ENCODE measurements around the gene PRPF38A. TPM values are rescaled to one million over a fixed set of nuclear protein-coding genes. Genes with fewer than 3 reads are reported as not detected.

PRPF38A gene
- total RNA-seq, 1 experiment from 2014 or later: 89.9 TPM

DNA sequence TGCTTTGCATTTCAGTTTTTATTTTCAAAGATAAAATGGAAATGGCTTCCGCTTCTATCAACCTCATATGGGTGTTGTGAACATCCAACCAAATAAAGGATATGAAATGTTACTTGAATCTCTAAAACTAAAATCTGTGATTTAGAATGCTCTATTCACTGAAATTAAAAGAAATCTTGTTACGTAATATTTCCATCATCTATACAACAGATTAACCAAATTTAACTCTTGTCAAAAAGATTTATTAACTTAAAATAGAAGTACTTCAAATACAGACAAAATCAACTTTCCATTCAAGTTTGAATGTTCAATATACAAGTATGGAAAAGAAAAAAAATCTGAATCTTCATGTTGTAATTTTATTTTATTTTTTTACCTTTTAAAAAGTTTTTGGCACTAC lies 18.7 kb downstream of the PRPF38A start:
- peaks cover 8 to 51% (median 30%) of the 10 kb centered on the region in 3 experiments; a peak in 6 of 7 replicates for H3K36me3 Mint-ChIP-seq (ENCODE audit: insufficient read depth in 1 of 3, low read depth in 3 of 3)
- no peaks in the 10 kb centered on the region for H3K4me1 ChIP-seq (ENCODE audit: insufficient read depth, low read length)
- DNase-seq: no peak
- H3K23me2 ChIP-seq (ENCODE audit: insufficient read length, low read depth, low read length, poor library complexity, severe bottlenecking): no peaks in the 10 kb centered on the region
- no peak overlapping the region for H3T11ph ChIP-seq (ENCODE audit: low read length)
- no peak overlapping the region for H3K4me2 ChIP-seq (ENCODE audit: insufficient read depth, insufficient read length, low read length)
- H2BK15ac ChIP-seq (ENCODE audit: low read depth, low read length): no peak overlapping the region
- H2BK5ac ChIP-seq (ENCODE audit: insufficient read length, low read length): no peak overlapping the region
- no peak overlapping the region for H2BK20ac ChIP-seq (ENCODE audit: low read depth, low read length, poor library complexity, severe bottlenecking)
- H3K4me3 Mint-ChIP-seq: no peak overlapping the region
- no peak overlapping the region for H3K14ac ChIP-seq (ENCODE audit: insufficient read depth, low read length)
- no peak overlapping the region for H3K18ac ChIP-seq (ENCODE audit: insufficient read length, low read depth, low read length)
- H4K20me1 ChIP-seq (ENCODE audit: control insufficient read depth, insufficient read depth, insufficient read length): no peaks in the 10 kb centered on the region
- H2BK12ac ChIP-seq (ENCODE audit: insufficient read length, low read depth, low read length): no peak overlapping the region
- no peak overlapping the region for H3K27ac ChIP-seq (ENCODE audit: insufficient read length, low read depth, low read length)
- H2AK5ac ChIP-seq (ENCODE audit: insufficient read length, low read length): no peak overlapping the region
- no peaks in the 10 kb centered on the region for H3K79me1 ChIP-seq (ENCODE audit: insufficient read depth, low read depth, low read length, poor library complexity, severe bottlenecking)
- no peak overlapping the region for H3K23ac ChIP-seq (ENCODE audit: insufficient read length, low read depth, low read length)
- H3K9me3 ChIP-seq (ENCODE audit: control insufficient read depth, low read depth, low read length): no peaks in the 10 kb centered on the region
- H2BK120ac ChIP-seq (ENCODE audit: low read depth, low read length, poor library complexity, severe bottlenecking): no peak overlapping the region
- no peak overlapping the region for H4K8ac ChIP-seq (replicated peaks; ENCODE audit: insufficient read length, low read depth, low read length)
- no CpG with 5 or more reads among the region's 2 CpGs for WGBS (ENCODE audit: extremely low coverage, insufficient read length, low lambda C conversion rate)
- H3K27me3 Mint-ChIP-seq (ENCODE audit: low read depth): no peaks in the 10 kb centered on the region; the same call in 1 of the 2 replicates
- no peak overlapping the region for H4K91ac ChIP-seq (ENCODE audit: insufficient read length, low read depth, low read length)
- H3K27me3 ChIP-seq (ENCODE audit: insufficient read depth, low read length): no peaks in the 10 kb centered on the region
- no peaks in the 10 kb centered on the region for H3K79me2 ChIP-seq (ENCODE audit: insufficient read depth, low read length)
- TF ChIP-seq, protein P1, sequence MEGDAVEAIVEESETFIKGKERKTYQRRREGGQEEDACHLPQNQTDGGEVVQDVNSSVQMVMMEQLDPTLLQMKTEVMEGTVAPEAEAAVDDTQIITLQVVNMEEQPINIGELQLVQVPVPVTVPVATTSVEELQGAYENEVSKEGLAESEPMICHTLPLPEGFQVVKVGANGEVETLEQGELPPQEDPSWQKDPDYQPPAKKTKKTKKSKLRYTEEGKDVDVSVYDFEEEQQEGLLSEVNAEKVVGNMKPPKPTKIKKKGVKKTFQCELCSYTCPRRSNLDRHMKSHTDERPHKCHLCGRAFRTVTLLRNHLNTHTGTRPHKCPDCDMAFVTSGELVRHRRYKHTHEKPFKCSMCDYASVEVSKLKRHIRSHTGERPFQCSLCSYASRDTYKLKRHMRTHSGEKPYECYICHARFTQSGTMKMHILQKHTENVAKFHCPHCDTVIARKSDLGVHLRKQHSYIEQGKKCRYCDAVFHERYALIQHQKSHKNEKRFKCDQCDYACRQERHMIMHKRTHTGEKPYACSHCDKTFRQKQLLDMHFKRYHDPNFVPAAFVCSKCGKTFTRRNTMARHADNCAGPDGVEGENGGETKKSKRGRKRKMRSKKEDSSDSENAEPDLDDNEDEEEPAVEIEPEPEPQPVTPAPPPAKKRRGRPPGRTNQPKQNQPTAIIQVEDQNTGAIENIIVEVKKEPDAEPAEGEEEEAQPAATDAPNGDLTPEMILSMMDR (conservative IDR thresholded peaks at IDR 0.05): no peak
- H4K5ac ChIP-seq (ENCODE audit: insufficient read length, low read depth, low read length): no peak overlapping the region
- H3K4me1 Mint-ChIP-seq: peaks cover 7% of the 10 kb centered on the region in 2 experiments; a peak in 3 of 4 replicates
- H3K9me3 Mint-ChIP-seq: no peaks in the 10 kb centered on the region
- H3K4ac ChIP-seq (ENCODE audit: low read depth, low read length): no peak overlapping the region
- H2AFZ ChIP-seq (ENCODE audit: low read length): no peak overlapping the region
- H3K56ac ChIP-seq (ENCODE audit: insufficient read length, low read depth, low read length): no peak overlapping the region
- no peak overlapping the region for H3K9ac ChIP-seq (ENCODE audit: extremely low read depth, insufficient read length, low read length)
- H3K27ac Mint-ChIP-seq: peak overlapping the region in 1 of 3 experiments; percentile 34; a peak in 1 of 7 replicates
